Ramos (cell line): ENCODE data around the gene DUSP16.
"Not testable (repeated sequence)": the region's sequence is repeated elsewhere in the genome, so short reads cannot be mapped to it uniquely, and the experiment has no call there.

Experiments
- in situ Hi-C: fragments of 300-500 bp; cut with MboI; formaldehyde crosslinking; loops from one replicate; pipeline ENCODE4 v1.14.3; 2022; ENCODE audit warnings: low sequenced_read_pairs; ENCODE audit not compliant: unreplicated experiment

DUSP16 gene

DNA sequence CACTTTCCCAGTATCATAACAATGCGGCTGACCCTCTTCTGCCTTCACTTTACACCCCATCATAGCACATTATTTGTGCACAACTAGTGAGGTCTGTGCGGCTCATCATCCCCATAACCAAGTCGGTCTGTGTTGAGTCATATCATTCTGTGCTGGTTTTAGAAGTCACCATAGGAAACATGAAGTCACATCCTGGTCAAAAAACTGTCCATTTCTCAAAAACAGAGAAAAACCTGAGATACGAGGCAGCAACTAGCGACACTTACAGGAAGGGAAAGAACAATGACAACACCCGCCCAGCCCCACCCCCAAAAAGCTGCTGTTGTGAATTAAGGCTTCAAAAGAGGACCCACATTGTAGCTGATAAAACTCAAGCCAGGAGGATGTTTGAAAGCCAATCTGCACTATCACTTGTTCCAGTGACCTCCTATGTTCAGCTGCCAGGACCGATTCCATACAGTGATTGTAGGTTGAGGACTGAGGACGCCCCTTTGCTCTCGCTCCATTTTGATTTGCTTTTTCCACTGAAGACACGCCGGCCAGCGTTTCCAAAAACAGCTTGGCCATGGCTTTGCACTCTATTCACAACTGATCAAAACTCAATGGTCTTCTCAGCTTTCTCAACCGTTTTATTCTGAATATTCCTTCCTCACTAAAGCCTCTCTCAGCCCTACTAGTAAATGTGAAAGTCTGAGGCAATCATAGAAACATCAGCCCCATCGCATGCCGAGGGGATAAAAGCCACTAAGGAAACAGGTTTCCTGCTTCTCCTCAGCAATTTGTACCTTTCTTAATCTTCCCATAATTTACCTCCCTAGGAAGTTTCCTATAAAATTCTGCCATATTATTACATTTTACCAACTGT is 87.5 kb downstream of the DUSP16 start:
- in situ Hi-C loops = no loop called here

DNA sequence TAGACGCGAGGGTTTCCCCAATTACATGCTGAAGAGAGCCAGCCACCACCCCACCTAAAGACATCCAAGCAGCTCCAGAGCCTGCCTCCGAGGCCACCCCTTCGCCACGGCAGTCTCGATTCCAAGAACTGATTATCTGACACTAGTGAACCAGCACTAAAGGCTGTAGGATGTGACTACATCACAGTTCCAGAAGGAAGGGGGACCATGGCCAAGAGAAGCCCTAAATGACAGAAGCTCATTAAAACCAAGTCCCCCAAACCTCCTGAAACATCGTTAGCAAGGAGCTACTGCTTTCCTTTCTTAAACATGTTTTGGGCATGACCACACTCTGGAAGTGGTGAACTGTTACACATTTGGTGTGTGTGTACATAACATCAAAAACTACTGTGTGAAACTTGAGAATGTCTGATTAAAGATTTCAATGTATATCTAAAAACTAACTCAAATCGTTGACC is 88.2 kb downstream of the DUSP16 start:
- in situ Hi-C loops = no loop called here

DNA sequence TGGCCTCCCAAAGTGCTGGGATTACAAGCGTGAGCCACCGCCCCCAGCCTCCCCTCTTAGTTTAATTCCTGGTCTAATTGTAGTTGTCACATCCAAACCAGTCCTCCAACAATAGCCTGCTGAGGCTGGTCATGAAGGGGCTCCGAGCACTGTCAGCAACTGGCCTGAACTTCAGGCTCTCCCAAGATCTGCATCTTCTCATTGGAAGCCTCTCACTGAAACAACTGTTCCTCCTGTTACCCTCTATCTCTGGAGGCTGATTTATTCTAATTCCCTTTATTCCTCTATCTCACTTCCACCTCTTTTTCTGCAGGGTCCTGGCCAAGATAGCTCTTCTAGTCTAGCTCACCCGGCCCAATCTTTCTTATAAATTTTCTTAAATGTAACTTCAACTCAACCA is 89.4 kb downstream of the DUSP16 start:
- in situ Hi-C loops = no loop called here

DNA sequence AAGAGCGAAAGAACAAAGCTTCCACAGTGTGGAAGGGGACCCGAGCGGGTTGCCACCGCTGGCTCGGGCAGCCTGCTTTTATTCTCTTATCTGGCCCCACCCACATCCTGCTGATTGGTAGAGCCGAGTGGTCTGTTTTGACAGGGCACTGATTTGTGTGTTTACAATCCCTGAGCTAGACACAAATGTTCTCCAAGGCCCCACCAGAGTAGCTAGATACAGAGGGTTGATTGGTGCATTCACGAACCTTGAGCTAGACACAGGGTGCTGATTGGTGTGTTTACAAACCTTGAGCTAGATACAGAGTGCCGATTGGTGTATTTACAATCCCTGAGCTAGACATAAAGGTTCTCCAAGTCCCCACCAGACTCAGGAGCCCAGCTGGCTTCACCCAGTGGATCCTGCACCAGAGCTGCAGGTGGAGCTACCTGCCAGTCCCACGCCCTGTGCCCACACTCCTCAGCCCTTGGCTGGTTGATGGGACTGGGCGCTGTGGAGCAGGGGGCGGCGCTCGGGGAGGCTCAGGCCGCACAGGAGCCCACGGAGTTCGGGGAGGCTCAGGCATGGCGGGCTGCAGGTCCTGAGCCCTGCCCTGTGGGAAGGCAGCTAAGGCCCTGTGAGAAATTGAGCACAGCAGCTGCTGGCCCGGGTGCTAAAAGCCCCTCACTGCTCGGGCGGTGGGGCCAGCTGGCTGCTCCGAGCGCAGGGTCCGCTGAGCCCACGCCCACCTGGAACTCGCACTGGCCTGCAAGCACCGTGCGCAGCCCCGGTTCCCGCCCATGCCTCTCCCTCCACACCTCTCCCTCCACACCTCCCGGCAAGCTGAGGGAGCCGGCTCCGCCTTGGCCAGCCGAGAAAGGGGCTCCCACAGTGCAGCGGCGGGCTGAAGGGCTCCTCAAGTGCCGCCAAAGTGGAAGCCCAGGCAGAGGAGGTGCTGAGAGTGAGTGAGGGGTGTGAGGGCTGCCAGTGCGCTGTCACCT is 90.4 kb downstream of the DUSP16 start:
- in situ Hi-C loops = not testable (repeated sequence)

DNA sequence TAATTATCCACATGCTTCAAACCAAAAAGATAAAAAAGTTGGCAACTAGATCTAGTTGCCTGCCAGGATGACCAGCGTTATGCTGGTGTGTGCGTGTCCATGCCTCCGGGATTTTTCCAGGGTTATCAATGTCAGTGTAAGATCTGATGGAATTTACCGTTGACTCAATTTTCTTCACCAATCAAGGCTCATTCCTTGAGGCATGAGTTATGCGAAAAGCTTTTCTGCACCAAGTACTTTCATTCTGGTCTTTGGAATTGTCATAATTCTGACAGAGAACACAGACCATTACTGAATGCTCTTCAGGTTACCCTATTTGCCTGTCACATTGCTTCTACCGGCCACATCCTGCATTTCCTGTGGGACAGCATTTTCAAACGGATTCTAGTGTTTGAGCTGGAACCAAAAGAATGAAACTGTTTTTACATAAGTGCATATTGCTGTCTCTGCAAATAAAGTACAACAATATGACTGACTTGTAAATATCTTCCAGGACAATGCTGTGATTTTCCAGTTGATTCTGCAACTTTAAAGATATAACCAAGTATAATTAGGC is 91.8 kb downstream of the DUSP16 start:
- in situ Hi-C loops = no loop called here

DNA sequence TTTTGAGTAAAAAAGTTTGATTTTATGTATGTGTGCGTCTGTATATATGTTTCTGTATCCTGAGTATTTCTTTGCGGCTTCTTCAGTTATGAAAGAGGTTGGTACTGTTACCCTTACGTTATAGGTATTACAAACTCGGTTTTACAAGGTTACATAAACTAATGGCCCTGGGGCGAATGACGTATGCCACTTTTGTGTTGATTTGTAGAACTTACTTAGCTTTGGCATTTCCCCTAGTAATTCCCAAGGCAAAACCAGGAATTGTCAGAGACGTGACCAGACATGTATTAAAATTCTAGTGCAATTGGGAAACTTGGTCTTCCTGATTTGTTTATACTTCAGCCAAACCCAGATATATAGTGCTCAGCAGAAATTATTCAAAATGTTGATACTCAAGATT is 93.3 kb downstream of the DUSP16 start:
- in situ Hi-C loops = no loop called here

DNA sequence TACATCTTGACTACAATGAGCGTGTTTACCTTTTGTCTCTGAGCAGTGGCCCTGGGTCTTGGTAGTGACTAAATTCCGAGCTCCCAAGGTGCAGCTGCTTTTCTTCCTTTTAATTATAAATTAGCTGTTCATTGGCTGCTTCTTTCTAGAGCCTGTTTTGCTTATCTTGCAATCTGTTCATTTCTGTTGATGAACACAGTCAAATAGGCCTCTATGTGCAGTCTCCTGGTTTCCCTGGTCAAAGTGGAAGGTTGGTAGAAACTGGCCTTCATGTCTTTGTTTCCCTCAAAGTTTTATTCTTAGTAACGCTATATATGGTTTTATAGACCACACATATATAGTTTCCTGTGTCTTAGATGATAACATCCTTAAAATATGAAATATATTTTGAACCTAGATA is 94.1 kb downstream of the DUSP16 start:
- in situ Hi-C loops = no loop called here

DNA sequence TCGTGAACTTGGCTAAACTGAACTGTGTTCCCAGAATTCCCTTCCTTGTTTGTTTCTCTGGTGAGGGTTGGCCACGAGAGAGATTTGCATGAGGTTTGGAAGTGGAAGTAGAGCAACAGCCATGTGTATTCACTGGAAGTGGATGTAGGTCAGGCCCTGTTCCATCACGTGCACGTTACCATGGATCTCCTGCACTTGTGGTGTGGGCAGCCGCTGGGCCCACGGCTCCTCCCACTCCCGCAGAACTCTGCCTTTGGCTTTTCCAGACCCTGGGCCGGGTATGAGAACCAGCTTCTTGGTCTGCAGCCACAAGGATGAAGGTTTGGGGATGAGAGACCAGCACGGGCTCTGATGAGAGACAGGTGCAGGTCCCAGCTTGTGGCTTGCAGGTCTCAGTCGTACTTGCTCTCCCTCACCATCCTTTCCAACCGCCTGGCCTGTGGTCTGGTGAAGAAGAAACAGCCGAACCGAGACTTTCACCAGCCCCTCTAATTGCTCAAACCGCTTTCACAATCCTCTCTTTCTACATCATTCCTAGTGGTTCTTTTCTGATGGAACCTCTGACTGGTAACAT is 94.9 kb downstream of the DUSP16 start:
- in situ Hi-C loops = no loop called here

DNA sequence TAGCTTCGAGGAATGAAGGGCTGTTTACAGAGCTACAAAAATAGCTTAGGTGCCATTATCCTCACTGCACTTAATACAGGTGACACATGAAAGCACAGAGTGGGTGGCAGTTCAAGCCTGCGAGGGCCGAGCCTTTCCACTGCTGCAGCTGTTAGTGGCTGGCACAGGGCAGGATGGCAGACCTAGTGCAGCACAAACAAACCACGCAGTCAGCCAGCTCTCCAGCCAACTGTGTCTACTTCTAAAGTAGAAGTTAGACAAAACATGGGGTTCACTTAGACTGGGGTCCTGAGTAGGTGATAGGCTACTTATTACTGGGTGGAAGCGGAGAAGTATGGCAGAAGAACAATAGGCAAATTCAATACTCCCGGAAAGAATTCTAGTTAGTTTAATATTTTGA is 95.4 kb downstream of the DUSP16 start:
- in situ Hi-C loops = no loop called here

DNA sequence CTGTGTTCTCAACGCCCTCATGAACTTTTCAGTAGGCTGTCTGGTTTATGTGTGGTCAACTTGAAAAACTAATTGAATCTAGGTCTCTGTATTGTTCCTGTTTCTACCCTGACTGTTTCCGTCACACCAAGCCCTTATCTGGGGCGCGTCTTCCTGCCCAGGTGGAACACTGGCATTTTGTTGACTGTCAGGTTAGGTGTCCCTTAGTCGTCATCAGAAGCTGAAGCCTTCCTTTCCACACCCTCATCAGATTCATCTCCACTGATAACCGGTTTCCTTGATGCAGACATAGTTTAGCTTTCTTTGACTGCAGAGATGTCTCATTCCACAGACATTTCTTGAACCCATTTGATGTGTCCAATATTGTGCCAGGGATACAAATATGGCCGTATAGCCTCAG is 96.5 kb downstream of the DUSP16 start:
- in situ Hi-C loops = no loop called here

DNA sequence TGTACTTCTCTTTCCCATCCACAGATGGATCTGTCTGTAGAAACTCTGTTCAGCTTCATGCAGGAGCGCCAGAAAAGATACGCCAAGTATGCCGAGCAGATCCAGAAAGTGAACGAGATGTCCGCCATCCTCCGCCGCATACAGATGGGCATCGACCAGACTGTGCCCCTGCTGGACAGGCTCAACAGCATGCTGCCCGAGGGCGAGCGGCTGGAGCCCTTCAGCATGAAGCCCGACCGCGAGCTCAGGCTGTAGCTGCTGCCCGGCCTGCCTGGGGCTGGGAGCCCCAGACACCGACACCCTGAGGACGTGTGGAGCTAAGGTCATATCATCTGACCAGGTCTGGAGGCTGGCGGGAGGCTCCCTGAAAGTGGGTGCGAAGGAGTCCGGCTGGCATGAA is 97.1 kb downstream of the DUSP16 start:
- in situ Hi-C loops = no loop called here

DNA sequence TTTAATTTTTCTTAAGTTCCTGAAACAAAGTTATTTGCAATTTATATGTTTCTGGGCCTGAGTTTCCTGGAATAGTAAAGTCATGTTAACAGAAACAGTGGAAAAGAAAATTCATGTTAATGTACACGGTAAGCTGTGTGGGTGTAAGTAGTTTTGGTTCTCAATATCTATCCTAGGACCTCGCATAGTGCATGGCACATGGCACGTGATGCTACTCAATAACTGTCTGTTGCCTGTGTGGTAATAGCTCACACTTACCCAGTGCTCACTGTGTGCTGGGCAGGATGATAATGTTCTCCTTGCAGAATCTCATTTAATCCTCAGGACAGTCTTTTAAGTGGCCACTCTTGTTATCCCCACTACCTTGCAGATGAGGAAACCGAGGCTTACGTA is 100.7 kb downstream of the DUSP16 start:
- in situ Hi-C loops = no loop called here

DNA sequence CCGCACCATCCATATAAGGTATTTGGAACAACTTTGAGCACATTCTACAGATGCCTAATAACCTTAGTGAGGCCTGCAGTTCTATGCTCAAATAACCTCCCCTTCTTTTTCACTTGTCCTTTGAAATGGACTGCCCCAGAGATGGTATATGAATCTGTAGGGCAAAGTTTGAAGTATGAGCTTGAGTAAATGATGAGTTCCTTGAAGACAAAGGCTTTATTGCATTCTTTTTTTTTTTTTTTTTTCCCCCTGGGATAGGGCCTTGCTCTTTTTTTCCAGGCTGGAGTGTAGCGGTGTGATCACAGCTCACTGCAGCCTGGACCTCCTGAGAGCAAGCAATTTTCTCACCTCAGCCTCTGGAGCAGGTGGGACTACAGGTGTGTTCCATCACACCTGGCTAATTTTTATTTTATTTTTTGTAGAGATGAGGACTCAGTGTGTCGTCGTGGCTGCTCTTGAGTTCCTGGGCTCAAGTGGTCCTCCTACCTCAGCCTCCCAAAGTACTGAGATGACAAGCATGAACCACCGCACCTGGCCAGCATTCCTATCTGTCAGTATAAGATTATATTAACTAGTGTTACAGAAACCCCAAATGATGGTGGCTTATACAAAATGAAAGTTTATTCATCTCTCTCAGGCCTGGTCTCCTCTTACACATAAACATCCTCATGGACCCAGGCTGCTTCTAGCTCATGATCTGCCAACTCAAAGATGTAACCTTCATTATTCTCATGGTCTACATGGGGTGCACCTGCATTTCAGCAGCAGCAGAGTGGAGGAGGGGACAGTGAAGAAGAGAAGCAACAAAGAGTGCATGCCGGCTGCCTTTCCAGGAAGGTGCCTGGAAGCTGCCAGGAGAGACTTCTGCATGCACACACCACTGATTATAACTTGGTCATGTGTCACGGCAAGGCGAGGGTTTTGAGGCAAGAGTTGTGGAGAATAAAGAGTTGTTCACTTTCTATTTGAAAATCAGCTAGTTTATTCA is 101.4 kb downstream of the DUSP16 start:
- in situ Hi-C loops = no loop called here

DNA sequence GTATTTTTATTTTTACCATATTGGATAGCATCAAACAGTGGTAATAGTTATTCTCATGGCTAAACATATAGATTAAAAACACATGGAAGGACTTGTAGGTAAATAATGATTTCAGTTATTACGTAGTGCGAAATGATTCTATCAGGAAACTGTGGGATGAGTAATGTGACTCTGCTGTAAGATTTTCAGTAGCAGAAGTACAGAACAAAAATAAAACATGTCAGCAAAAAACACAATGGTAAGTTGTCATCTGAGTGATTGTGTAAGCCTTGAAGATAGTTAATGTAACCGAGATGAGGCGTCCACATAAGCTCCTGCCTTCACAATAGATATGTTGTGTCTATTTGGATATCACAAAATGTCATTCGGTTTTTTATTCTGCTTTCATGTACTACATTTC is 106.0 kb downstream of the DUSP16 start:
- in situ Hi-C loops = no loop called here

DNA sequence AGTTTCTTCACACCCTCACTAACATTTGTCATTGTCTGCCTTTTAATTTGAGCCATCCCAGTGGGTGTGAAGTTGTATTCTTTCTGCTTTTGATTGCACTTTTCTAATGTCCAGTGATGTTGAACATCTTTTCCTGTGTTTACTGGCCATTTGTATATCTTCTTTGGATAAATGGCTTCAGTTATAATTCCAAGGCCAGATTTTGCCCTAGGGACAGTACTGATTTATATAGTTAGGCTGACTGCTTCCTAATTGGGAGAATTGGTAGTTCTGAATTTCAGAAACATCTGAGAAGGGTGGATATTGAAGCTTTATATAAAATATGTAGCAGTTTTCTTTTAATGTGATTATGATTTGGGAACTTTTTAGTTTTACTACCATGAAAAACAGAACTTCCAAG is 108.3 kb downstream of the DUSP16 start:
- in situ Hi-C loops = no loop called here

DNA sequence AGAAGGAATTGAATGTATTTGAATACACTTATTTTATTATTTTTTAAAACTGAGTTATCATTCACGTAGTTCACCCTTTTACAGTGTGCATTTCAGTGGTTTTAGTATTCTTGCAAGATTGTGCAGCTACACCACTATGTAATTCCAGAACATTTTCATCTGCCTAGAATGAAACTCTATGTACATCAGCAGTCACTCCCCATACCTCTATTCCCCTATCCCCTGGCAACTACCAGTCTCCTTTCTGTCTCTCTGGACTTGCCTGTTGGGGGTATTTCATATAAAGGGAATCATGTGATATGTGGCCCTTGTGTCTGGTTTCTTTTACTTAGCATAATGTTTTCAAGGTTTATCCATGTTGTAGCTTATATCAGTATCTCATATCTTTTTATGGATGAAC is 109.0 kb downstream of the DUSP16 start:
- in situ Hi-C loops = no loop called here

DNA sequence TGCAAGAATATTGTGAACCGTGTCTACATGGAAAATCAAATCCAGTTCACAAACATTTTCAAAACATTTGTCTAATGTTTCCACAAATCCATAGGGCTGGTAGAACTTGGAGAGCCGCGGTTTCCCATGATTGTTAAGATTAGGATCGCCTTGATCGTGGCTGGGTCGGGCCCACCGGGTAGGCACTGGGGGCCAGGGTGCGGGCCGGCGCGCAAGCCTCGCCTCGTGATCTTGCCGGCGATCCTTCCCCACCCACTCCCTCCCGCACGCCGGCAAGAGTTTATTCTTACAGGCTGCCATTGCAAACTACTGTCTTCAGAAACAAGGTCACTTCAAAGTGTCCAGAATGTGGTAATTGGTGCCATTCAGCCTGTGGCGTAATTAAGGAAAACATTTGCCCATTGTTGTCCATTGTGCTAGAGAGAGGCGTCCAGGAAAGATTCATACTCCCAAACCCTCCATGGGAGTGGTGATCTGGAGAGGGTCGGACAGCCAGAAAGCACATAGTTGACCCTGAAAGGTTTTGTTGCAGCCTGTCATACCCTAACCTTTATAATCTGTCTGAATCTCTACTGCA is 110.2 kb downstream of the DUSP16 start:
- in situ Hi-C loops = no loop called here

DNA sequence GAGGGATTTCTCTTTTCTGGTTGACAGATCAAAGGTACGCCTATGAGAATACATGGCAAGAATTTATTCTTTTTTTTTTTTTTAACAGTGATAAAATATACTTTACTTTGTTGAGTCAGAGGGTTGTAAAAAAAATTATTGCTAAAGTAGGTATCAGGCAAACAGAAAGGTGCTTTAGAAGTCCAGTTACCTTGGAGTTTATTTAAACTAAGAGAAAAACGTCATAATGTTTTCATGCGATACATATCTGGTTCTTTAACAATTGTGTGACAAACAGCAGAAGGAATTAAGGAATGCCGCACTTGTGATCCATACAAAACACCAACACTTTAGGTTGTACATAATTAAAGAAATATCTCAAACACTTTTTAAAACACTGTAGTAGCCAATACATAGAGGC is 111.6 kb downstream of the DUSP16 start:
- in situ Hi-C loops = no loop called here

DNA sequence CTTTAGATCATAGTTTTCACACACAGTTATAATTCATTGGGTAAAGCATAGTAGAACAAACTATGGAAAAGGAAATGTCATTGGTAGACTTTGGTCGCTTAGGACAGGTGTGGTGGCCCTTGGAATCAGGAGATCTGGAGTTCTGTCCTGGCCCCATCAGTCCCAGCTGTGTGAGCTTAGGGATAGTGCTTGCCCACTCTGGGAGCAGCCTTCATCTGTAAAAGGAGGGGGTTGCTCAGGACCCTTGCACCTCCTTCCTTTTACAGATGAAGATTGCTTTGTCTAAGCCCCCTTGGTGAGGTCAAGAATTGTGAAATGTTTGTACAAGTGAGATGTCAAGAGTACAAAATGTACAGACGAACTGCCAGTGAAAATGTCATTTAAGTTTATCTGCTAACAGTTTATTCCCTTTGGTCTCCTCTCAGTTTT is 112.6 kb downstream of the DUSP16 start:
- in situ Hi-C loops = no loop called here
